SK-N-MC (cell line): Measurements from ENCODE around the gene SOS1.

Experiments used
- FOXP2 ChIP-seq: optimal IDR thresholded peaks from 2 replicates; pipeline ENCODE3; 2011; ENCODE audit warnings: mild to moderate bottlenecking, moderate library complexity; ENCODE audit not compliant: insufficient read depth; ENCODE audit errors: extremely low read length, control extremely low read depth
- POLR2AphosphoS5 ChIP-seq: IDR thresholded peaks from 2 replicates; pipeline ENCODE4 v1.6.1; 2012; ENCODE audit warnings: mild to moderate bottlenecking, low read depth, low read length, borderline replicate concordance

- no peak for TF ChIP-seq FOXP2
- TF ChIP-seq POLR2AphosphoS5: no peak
Observed at GRCh38 chr2:39093218-39093898, 27.5 kb downstream of the SOS1 start.
